UCSD-AML1 (cell line): Measurements from ENCODE around the gene PRRX1.

Experiments
- DNase-seq: peaks from one replicate; lab custom pipeline; 2025; ENCODE audit not compliant: unreplicated experiment; lab: John Stamatoyannopoulos, UW

PRRX1 gene

GRCh38 chr1:170664828-170665612 lies 1.1 kb downstream of the PRRX1 start:
- DNase-seq, result no peak

- no peak for DNase-seq
Observed at GRCh38 chr1:170665629-170666028, 1.7 kb downstream of the PRRX1 start.

GRCh38 chr1:170666541-170667254 lies 2.8 kb downstream of the PRRX1 start:
- DNase-seq, result no peak

- no peak for DNase-seq
Observed at GRCh38 chr1:170668209-170669106, 4.5 kb downstream of the PRRX1 start.

GRCh38 chr1:170669107-170669445 lies 5.1 kb downstream of the PRRX1 start:
- no peak for DNase-seq

GRCh38 chr1:170669586-170670530 lies 5.9 kb downstream of the PRRX1 start:
- no peak for DNase-seq

GRCh38 chr1:170670802-170671628 lies 7.1 kb downstream of the PRRX1 start:
- no peak for DNase-seq

- no peak for DNase-seq
Observed at GRCh38 chr1:170671629-170671963, 7.7 kb downstream of the PRRX1 start.

- no peak for DNase-seq
Observed at GRCh38 chr1:170672316-170672715, 8.4 kb downstream of the PRRX1 start.

- no peak for DNase-seq
Observed at GRCh38 chr1:170674239-170674638, 10.3 kb downstream of the PRRX1 start.

- no peak for DNase-seq
Observed at GRCh38 chr1:170674986-170675385, 11.1 kb downstream of the PRRX1 start.

GRCh38 chr1:170675865-170676264 lies 11.9 kb downstream of the PRRX1 start:
- DNase-seq, result no peak

- DNase-seq, result no peak
Observed at GRCh38 chr1:170676628-170677027, 12.7 kb downstream of the PRRX1 start.

GRCh38 chr1:170678027-170678600 lies 14.2 kb downstream of the PRRX1 start:
- no peak for DNase-seq

GRCh38 chr1:170680428-170680827 lies 16.5 kb downstream of the PRRX1 start:
- DNase-seq, result no peak

- no peak for DNase-seq
Observed at GRCh38 chr1:170682169-170682568, 18.2 kb downstream of the PRRX1 start.

- DNase-seq, result no peak
Observed at GRCh38 chr1:170682809-170683208, 18.9 kb downstream of the PRRX1 start.

- no peak for DNase-seq
Observed at GRCh38 chr1:170685166-170685565, 21.2 kb downstream of the PRRX1 start.

- DNase-seq, result no peak
Observed at GRCh38 chr1:170686291-170686690, 22.4 kb downstream of the PRRX1 start.
